Epithelial cell of proximal tubule (primary cell): ENCODE data around the gene NUCB2. TPM values are rescaled to one million over a fixed set of nuclear protein-coding genes. Genes with fewer than 3 reads are reported as not detected.

Experiments
- DNase-seq: peaks from one replicate; pipeline ENCODE4 v3.0.0-alpha.2; 2011; ENCODE audit warnings: low read depth
- H3K4me3 ChIP-seq: 2 replicates; pipeline ENCODE4 v1.5.1; 2011; ENCODE audit warnings: low read depth, mild to moderate bottlenecking, low read length
- CTCF ChIP-seq: conservative IDR thresholded peaks from 2 replicates; pipeline ENCODE4 v1.5.1; 2012; ENCODE audit warnings: low read depth, mild to moderate bottlenecking, low read length
- total RNA-seq: library from RNA; depleted of rRNA; stranded (reverse); fragments of >200 nt; gene quantifications from 2 replicates; pipeline ENCODE4 v1.2.3, GENCODE V29; 2015

Gene NUCB2
- total RNA-seq, 1 donor from 2014 or later = 31.5 TPM

GRCh38 chr11:17379383-17380180 is 103.0 kb downstream of the NUCB2 start:
- TF ChIP-seq CTCF = no peak
- DNase-seq = no peak

GRCh38 chr11:17381156-17381555 is 104.6 kb downstream of the NUCB2 start:
- TF ChIP-seq CTCF = no peak
- no peak for DNase-seq
- no peak overlapping the region for H3K4me3 ChIP-seq

More at GRCh38 chr11:17379383-17380180, 103.0 kb downstream of the NUCB2 start:
- no peak overlapping the region for H3K4me3 ChIP-seq

Other genes starting within 250 kb of the NUCB2 start
- gene RPS13, start 199.1 kb upstream of the NUCB2 start, total RNA-seq = 2,119 and 2,326 TPM in 2 replicates
- gene PIK3C2A, start 68.8 kb upstream of the NUCB2 start, total RNA-seq = 33.6 and 37.5 TPM in 2 replicates
- gene NCR3LG1, start 75.1 kb downstream of the NUCB2 start, total RNA-seq = 1.2 and 2.3 TPM in 2 replicates
- gene KCNJ11, start 111.9 kb downstream of the NUCB2 start, total RNA-seq = 0.22 and 0.63 TPM in 2 replicates
- not detected in 2 replicates for gene ABCC8, start 200.1 kb downstream of the NUCB2 start, total RNA-seq